Uterus (tissue), 4 donors: ENCODE results near the gene CSH1. TPM values are rescaled to one million over a fixed set of nuclear protein-coding genes. Genes with fewer than 3 reads are reported as not detected.
"Not testable (repeated sequence)": the region's sequence is repeated elsewhere in the genome, so short reads cannot be mapped to it uniquely, and the experiment has no call there.

ENCODE experiments used
- DNase-seq, 2 donors: peaks; one replicate each; pipeline ENCODE4 v3.0.0-alpha.2; 2019 to 2020
- H3K27ac ChIP-seq, 2 donors: fragments of 200-600 bp; sonication (generic); 1 replicate in 1 of 2; 2 replicates in 1 of 2; pipeline ENCODE4 v1.5.1; 2016 to 2018
- H3K27me3 ChIP-seq, 2 donors: fragments of 200-600 bp; sonication (generic); one replicate each; pipeline ENCODE4 v1.5.1; 2018 to 2019; ENCODE audit warnings: control low read depth in 1 of 2
- H3K36me3 ChIP-seq, 2 donors: fragments of 200-600 bp; sonication (generic); one replicate each; pipeline ENCODE4 v1.5.1; 2019; ENCODE audit warnings: control low read depth in 1 of 2
- H3K4me1 ChIP-seq, 2 donors: fragments of 200-600 bp; sonication (generic); one replicate each; pipeline ENCODE4 v1.5.1; 2018 to 2019; ENCODE audit warnings: control low read depth in 1 of 2
- H3K4me3 ChIP-seq, 2 donors: fragments of 200-600 bp; sonication (generic); 1 replicate in 1 of 2; 2 replicates in 1 of 2; pipeline ENCODE4 v1.5.1; 2018 to 2019; ENCODE audit warnings: mild to moderate bottlenecking in 1 of 2
- H3K9me3 ChIP-seq, 2 donors: fragments of 200-600 bp; sonication (generic); one replicate each; pipeline ENCODE4 v1.5.1; 2019; ENCODE audit warnings: control low read depth in 1 of 2
- CTCF ChIP-seq, 4 experiments: fragments of 200-600 bp in 2 of 4; fragments of 450-650 bp in 2 of 4; sonication (generic) in 2 of 4; IDR thresholded peaks; one replicate each; pipeline ENCODE4 v1.5.1; 2016 to 2019; ENCODE audit warnings: antibody characterized with exemption in 4 of 4, mild to moderate bottlenecking in 2 of 4, moderate library complexity in 1 of 4
- POLR2A ChIP-seq, 2 donors: fragments of 450-650 bp; IDR thresholded peaks; one replicate each; pipeline ENCODE4 v1.6.1; 2016; ENCODE audit warnings: antibody characterized with exemption in 2 of 2, mild to moderate bottlenecking in 1 of 2, moderate library complexity in 1 of 2
- intact Hi-C: fragments of 100-400 bp; cut with DNase I; formaldehyde crosslinking; loops from one replicate; pipeline ENCODE4 v1.15.1; 2023; ENCODE audit warnings: low total_unique reads
- total RNA-seq, 4 donors: library from RNA; depleted of rRNA in 3 of 4; stranded (reverse); fragments of >200 nt in 3 of 4; gene quantifications; one replicate each; pipeline versions ENCODE4 v1.1.0 to v1.2.4, GENCODE V29; 2014 to 2023
- donor health status: DM: yes; HTN: yes; CAD: no.

Gene CSH1
- total RNA-seq, 4 donors from 2014 or later, result not detected

GRCh38 chr17:63914471-63914870 lies 18.1 kb upstream of the CSH1 start:
- no peaks in the 10 kb centered on the region for H3K36me3 ChIP-seq
- H3K9me3 ChIP-seq, result no peaks in the 10 kb centered on the region
- H3K4me1 ChIP-seq, result no peaks in the 10 kb centered on the region
- TF ChIP-seq POLR2A (IDR thresholded peaks at IDR 0.05) (no peak), CTCF (IDR thresholded peaks at IDR 0.05) (no peak)
- H3K27ac ChIP-seq, result no peak overlapping the region
- no peak overlapping the region for H3K4me3 ChIP-seq
- H3K27me3 ChIP-seq, result no peaks in the 10 kb centered on the region
- DNase-seq, result no peak
- intact Hi-C loops, result loop anchor here (10.0 kb wide), 1 partner anchor 220 kb away; the partner anchor contains the start of gene ERN1

- Histone ChIP-seq H3K27ac (no peak overlapping the region), H3K4me3 (no peak overlapping the region), H3K4me1 (no peaks in the 10 kb centered on the region), H3K9me3 (no peaks in the 10 kb centered on the region), H3K27me3 (no peaks in the 10 kb centered on the region), H3K36me3 (no peaks in the 10 kb centered on the region)
- TF ChIP-seq POLR2A (IDR thresholded peaks at IDR 0.05), result no peak
- TF ChIP-seq CTCF (IDR thresholded peaks at IDR 0.05), result peak; percentile 51 to 83 (median 64)
- DNase-seq, result peak; percentile 31 to 40
- intact Hi-C loops, result loop anchor here (10.0 kb wide), 1 partner anchor 223 kb away; the partner anchor contains the start of gene ERN1
Measured at GRCh38 chr17:63911657-63912100, 15.3 kb upstream of the CSH1 start.

- Histone ChIP-seq H3K4me1 (no peaks in the 10 kb centered on the region), H3K36me3 (no peaks in the 10 kb centered on the region), H3K27ac (no peak within 1 kb of the TSS), H3K9me3 (no peaks in the 10 kb centered on the region), H3K4me3 (no peak within 1 kb of the TSS), H3K27me3 (no peaks in the 10 kb centered on the region)
- intact Hi-C loops, result loop anchor here (10.0 kb wide), 1 partner anchor 224 kb away; the partner anchor contains the start of gene ERN1
- DNase-seq, result no peak
- TF ChIP-seq POLR2A (IDR thresholded peaks at IDR 0.05) (no peak), CTCF (IDR thresholded peaks at IDR 0.05) (no peak)
Measured at GRCh38 chr17:63911041-63911635, 14.8 kb upstream of the CSH1 start, which contains the start of gene CSHL1. Gene CSHL1 (minus strand): TSS chr17:63911258. CDS start chr17:63911196, 62 bp downstream.

- H3K27ac ChIP-seq, result no peak overlapping the region
- H3K4me3 ChIP-seq, result no peak overlapping the region
- no peaks in the 10 kb centered on the region for H3K9me3 ChIP-seq
- no peaks in the 10 kb centered on the region for H3K27me3 ChIP-seq
- intact Hi-C loops, result loop anchor here (10.0 kb wide), 1 partner anchor 225 kb away; the partner anchor contains the start of gene ERN1
- TF ChIP-seq POLR2A (IDR thresholded peaks at IDR 0.05), result no peak
- no peak for TF ChIP-seq CTCF (IDR thresholded peaks at IDR 0.05)
- no peak for DNase-seq
- H3K4me1 ChIP-seq, result no peaks in the 10 kb centered on the region
- no peaks in the 10 kb centered on the region for H3K36me3 ChIP-seq
Measured at GRCh38 chr17:63910096-63910495, 13.7 kb upstream of the CSH1 start.

GRCh38 chr17:63909586-63909985 lies 13.2 kb upstream of the CSH1 start:
- intact Hi-C loops, H3K36me3 ChIP-seq, H3K4me1 ChIP-seq, H3K9me3 ChIP-seq, H3K27me3 ChIP-seq, H3K4me3 ChIP-seq, DNase-seq, H3K27ac ChIP-seq: not testable (repeated sequence)

- H3K4me1 ChIP-seq, H3K4me3 ChIP-seq, H3K27ac ChIP-seq, H3K9me3 ChIP-seq, intact Hi-C loops, DNase-seq, H3K27me3 ChIP-seq, H3K36me3 ChIP-seq: not testable (repeated sequence)
Measured at GRCh38 chr17:63907161-63907778, 10.9 kb upstream of the CSH1 start.

GRCh38 chr17:63904796-63905195 lies 8.4 kb upstream of the CSH1 start:
- H3K4me1 ChIP-seq, DNase-seq, H3K27ac ChIP-seq, H3K27me3 ChIP-seq, H3K4me3 ChIP-seq, H3K9me3 ChIP-seq, intact Hi-C loops, H3K36me3 ChIP-seq: not testable (repeated sequence)
